Activated CD4-positive, alpha-beta T cell treated with anti-CD3 and anti-CD28 coated beads, Interleukin-2, amount 50 U/mL, for 1 hour (primary cell): Measurements from ENCODE around the gene TLL1.

Experiments used
- DNase-seq: peaks from one replicate; pipeline ENCODE4 v3.0.0-alpha.2; 2020

Gene TLL1

GRCh38 chr4:165905405-165906027 lies 32.5 kb downstream of the TLL1 start:
- no peak for DNase-seq

GRCh38 chr4:165906272-165906671 lies 33.2 kb downstream of the TLL1 start:
- DNase-seq: no peak

GRCh38 chr4:165909947-165910346 lies 36.9 kb downstream of the TLL1 start:
- no peak for DNase-seq

- no peak for DNase-seq
These were observed 42.2 kb downstream of the TLL1 start for GRCh38 chr4:165915215-165915614.

GRCh38 chr4:165921546-165921945 lies 48.5 kb downstream of the TLL1 start:
- no peak for DNase-seq

GRCh38 chr4:165922747-165923146 lies 49.7 kb downstream of the TLL1 start:
- no peak for DNase-seq

GRCh38 chr4:165926307-165926706 lies 53.3 kb downstream of the TLL1 start:
- no peak for DNase-seq

- DNase-seq: no peak
These were observed 54.3 kb downstream of the TLL1 start for GRCh38 chr4:165927366-165927765.

GRCh38 chr4:165927815-165928214 lies 54.8 kb downstream of the TLL1 start:
- DNase-seq: no peak

- no peak for DNase-seq
These were observed 55.6 kb downstream of the TLL1 start for GRCh38 chr4:165928601-165929000.

- DNase-seq: no peak
These were observed 56.6 kb downstream of the TLL1 start for GRCh38 chr4:165929662-165930061.

GRCh38 chr4:165931741-165932140 lies 58.7 kb downstream of the TLL1 start:
- DNase-seq: no peak

- DNase-seq: no peak
These were observed 71.9 kb downstream of the TLL1 start for GRCh38 chr4:165944900-165945299.

GRCh38 chr4:165945991-165946390 lies 73.0 kb downstream of the TLL1 start:
- DNase-seq: no peak

GRCh38 chr4:165947019-165947418 lies 74.0 kb downstream of the TLL1 start:
- no peak for DNase-seq

GRCh38 chr4:165953181-165953580 lies 80.1 kb downstream of the TLL1 start:
- no peak for DNase-seq

- DNase-seq: no peak
These were observed 90.6 kb downstream of the TLL1 start for GRCh38 chr4:165963621-165964020.

GRCh38 chr4:165964591-165964990 lies 91.6 kb downstream of the TLL1 start:
- DNase-seq: no peak

- no peak for DNase-seq
These were observed 92.5 kb downstream of the TLL1 start for GRCh38 chr4:165965503-165965902.

- no peak for DNase-seq
These were observed 93.8 kb downstream of the TLL1 start for GRCh38 chr4:165966833-165967232.

- DNase-seq: no peak
These were observed 94.4 kb downstream of the TLL1 start for GRCh38 chr4:165967486-165967885.

- no peak for DNase-seq
These were observed 97.8 kb downstream of the TLL1 start for GRCh38 chr4:165970703-165971420.

- no peak for DNase-seq
These were observed 98.4 kb downstream of the TLL1 start for GRCh38 chr4:165971446-165971845.

GRCh38 chr4:165971933-165972332 lies 98.9 kb downstream of the TLL1 start:
- no peak for DNase-seq

- no peak for DNase-seq
These were observed 99.7 kb downstream of the TLL1 start for GRCh38 chr4:165972747-165973146.
